WTC11 (cell line): ENCODE results near the gene BICDL2. TPM values are rescaled to one million over a fixed set of nuclear protein-coding genes. Genes with fewer than 3 reads are reported as not detected.

Experiments used
- ATAC-seq: fragments of 200-7000 bp; cut with Tn5 transposase; 2 replicates; pipeline ENCODE4 v1.10.0; 2021; ENCODE audit warnings: mild to moderate bottlenecking, moderate library complexity
- CTCF ChIA-PET: fragments of 300-600 bp; sonication (Branson Sonifier 250); formaldehyde crosslinking; loops from one replicate; lab custom pipeline; 2021; ENCODE audit warnings: antibody characterized with exemption; lab: Charles Lee
- POLR2A ChIA-PET: fragments of 350-600 bp; sonication (Branson Sonifier 250); formaldehyde crosslinking; loops from one replicate; lab custom pipeline; 2021; ENCODE audit warnings: antibody characterized with exemption; lab: Charles Lee
- DNase-seq: peaks from one replicate; pipeline ENCODE4 v3.0.0; 2021; ENCODE audit warnings: low spot score
- H3K27ac Mint-ChIP-seq: 2 replicates; pipeline ENCODE4 v1.8.0; 2021; ENCODE audit warnings: mixed read lengths
- H3K27me3 Mint-ChIP-seq: 2 replicates; pipeline ENCODE4 v1.8.0; 2021; ENCODE audit warnings: low read depth, mild to moderate bottlenecking, moderate library complexity, mixed read lengths
- H3K36me3 Mint-ChIP-seq: 2 replicates; pipeline ENCODE4 v1.8.0; 2021; ENCODE audit warnings: mixed read lengths
- H3K4me1 Mint-ChIP-seq: 2 replicates; pipeline ENCODE4 v1.8.0; 2022; ENCODE audit warnings: mixed read lengths
- H3K4me3 Mint-ChIP-seq: 2 replicates; pipeline ENCODE4 v1.8.0; 2021; ENCODE audit warnings: mild to moderate bottlenecking, moderate library complexity, mixed read lengths
- H3K9me3 Mint-ChIP-seq: 2 replicates; pipeline ENCODE4 v1.8.0; 2021; ENCODE audit warnings: mixed read lengths
- ATF1 ChIP-seq: sonication (generic); formaldehyde crosslinking; IDR thresholded peaks from 2 replicates; pipeline ENCODE4 v1.8.1; 2023; ENCODE audit warnings: mild to moderate bottlenecking, moderate library complexity, missing genetic modification reagents
- ATF3 ChIP-seq: sonication (generic); formaldehyde crosslinking; conservative IDR thresholded peaks from 2 replicates; pipeline ENCODE4 v1.8.1; 2022; ENCODE audit warnings: mild to moderate bottlenecking, missing genetic modification reagents
- CREM ChIP-seq: sonication (generic); formaldehyde crosslinking; IDR thresholded peaks from 2 replicates; pipeline ENCODE4 v1.8.1; 2022; ENCODE audit warnings: mild to moderate bottlenecking, missing genetic modification reagents, moderate library complexity
- ELF4 ChIP-seq: sonication (generic); formaldehyde crosslinking; IDR thresholded peaks from 2 replicates; pipeline ENCODE4 v1.8.1; 2022; ENCODE audit warnings: low read depth, mild to moderate bottlenecking, moderate library complexity, missing genetic modification reagents
- ETV6 ChIP-seq: sonication (generic); formaldehyde crosslinking; IDR thresholded peaks from 2 replicates; pipeline ENCODE4 v1.8.1; 2022; ENCODE audit warnings: mild to moderate bottlenecking, missing genetic modification reagents
- KAT7 ChIP-seq: sonication (generic); formaldehyde crosslinking; IDR thresholded peaks from 2 replicates; pipeline ENCODE4 v1.8.1; 2023; ENCODE audit warnings: missing genetic modification reagents, mild to moderate bottlenecking, borderline replicate concordance
- MYBL2 ChIP-seq: sonication (generic); formaldehyde crosslinking; IDR thresholded peaks from 2 replicates; pipeline ENCODE4 v1.8.1; 2023; ENCODE audit warnings: mild to moderate bottlenecking, moderate library complexity, missing genetic modification reagents
- OVOL2 ChIP-seq: fragments of 250-450 bp; sonication (Bioruptor Pico); IDR thresholded peaks from 2 replicates; pipeline ENCODE4 v1.9.0; 2021; ENCODE audit warnings: mild to moderate bottlenecking, borderline replicate concordance
- TCF7 ChIP-seq: sonication (generic); formaldehyde crosslinking; IDR thresholded peaks from 2 replicates; pipeline ENCODE4 v1.8.0; 2022; ENCODE audit warnings: mild to moderate bottlenecking, low read depth, missing genetic modification reagents, moderate library complexity
- ZNF416 ChIP-seq: fragments of 250-450 bp; sonication (Bioruptor Pico); IDR thresholded peaks from 2 replicates; pipeline ENCODE4 v1.9.0; 2021; ENCODE audit warnings: mild to moderate bottlenecking, inconsistent platforms
- ZNF423 ChIP-seq: fragments of 250-450 bp; sonication (Bioruptor Pico); IDR thresholded peaks from 2 replicates; pipeline ENCODE4 v2.1.2; 2022; ENCODE audit warnings: mild to moderate bottlenecking, moderate library complexity
- total RNA-seq: library from RNA; stranded (reverse); gene quantifications from 3 replicates; pipeline ENCODE4 v1.2.3, GENCODE V29; 2021
- TF ChIP-seq, protein P1 (sequence below): fragments of 250-450 bp; sonication (Bioruptor Pico); IDR thresholded peaks from 2 replicates; pipeline ENCODE4 v1.9.0; 2021; ENCODE audit warnings: mild to moderate bottlenecking, borderline replicate concordance
- TF ChIP-seq, protein P2 (sequence below): sonication (generic); formaldehyde crosslinking; IDR thresholded peaks from 2 replicates; pipeline ENCODE4 v1.8.0; 2023; ENCODE audit warnings: missing genetic modification reagents
- TF ChIP-seq, protein P3 (sequence below): sonication (generic); formaldehyde crosslinking; IDR thresholded peaks from 2 replicates; pipeline ENCODE4 v1.8.1; 2022; ENCODE audit warnings: missing genetic modification reagents, borderline replicate concordance
- TF ChIP-seq, protein P4 (sequence below): fragments of 250-450 bp; sonication (Bioruptor Pico); conservative IDR thresholded peaks from 2 replicates; pipeline ENCODE4 v1.9.0; 2021; ENCODE audit warnings: mild to moderate bottlenecking
- TF ChIP-seq, protein P5 (sequence below): sonication (generic); formaldehyde crosslinking; IDR thresholded peaks from 2 replicates; pipeline ENCODE4 v1.8.1; 2023; ENCODE audit warnings: mild to moderate bottlenecking, missing genetic modification reagents, moderate library complexity
- TF ChIP-seq, protein P6 (sequence below): fragments of 250-450 bp; sonication (Bioruptor Pico); IDR thresholded peaks from 2 replicates; pipeline ENCODE4 v1.8.0; 2021; ENCODE audit warnings: mild to moderate bottlenecking

Gene BICDL2
- total RNA-seq, 1 experiment from 2014 or later, result 28.2 TPM

DNA sequence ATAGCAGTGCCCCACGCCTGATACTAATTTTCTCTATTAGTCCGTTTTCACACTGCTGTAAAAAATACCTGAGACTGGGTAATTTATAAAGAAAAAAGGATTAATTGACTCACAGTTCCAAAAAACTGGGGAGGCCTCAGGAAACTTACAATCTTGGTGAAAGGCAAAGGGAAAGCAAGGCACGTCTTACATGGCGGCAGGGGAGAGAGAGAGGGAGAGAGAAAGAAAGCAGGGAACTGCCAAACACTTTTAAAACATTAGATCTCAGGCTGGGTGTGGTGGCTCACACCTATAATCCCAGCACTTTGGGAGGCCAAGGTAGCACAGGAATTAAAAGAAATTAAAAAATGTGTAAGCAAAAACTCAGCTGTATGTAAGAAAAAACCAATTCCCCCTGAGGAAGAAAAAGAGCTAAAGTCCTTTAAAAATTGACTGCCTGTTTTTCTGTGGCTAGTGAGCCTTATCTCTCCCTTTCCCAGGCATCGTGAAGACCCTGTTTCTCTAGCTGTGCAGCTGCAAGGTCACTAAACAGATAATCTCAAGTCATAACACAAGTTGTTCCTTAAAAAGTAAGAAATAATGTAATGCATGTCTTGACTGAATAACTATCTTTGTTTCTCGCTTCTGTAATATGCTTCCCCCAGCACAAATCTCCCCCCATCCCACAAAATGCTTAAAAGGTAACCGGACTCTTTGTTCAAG is 48.4 kb upstream of the BICDL2 start (continued):
- TF ChIP-seq, protein P1, sequence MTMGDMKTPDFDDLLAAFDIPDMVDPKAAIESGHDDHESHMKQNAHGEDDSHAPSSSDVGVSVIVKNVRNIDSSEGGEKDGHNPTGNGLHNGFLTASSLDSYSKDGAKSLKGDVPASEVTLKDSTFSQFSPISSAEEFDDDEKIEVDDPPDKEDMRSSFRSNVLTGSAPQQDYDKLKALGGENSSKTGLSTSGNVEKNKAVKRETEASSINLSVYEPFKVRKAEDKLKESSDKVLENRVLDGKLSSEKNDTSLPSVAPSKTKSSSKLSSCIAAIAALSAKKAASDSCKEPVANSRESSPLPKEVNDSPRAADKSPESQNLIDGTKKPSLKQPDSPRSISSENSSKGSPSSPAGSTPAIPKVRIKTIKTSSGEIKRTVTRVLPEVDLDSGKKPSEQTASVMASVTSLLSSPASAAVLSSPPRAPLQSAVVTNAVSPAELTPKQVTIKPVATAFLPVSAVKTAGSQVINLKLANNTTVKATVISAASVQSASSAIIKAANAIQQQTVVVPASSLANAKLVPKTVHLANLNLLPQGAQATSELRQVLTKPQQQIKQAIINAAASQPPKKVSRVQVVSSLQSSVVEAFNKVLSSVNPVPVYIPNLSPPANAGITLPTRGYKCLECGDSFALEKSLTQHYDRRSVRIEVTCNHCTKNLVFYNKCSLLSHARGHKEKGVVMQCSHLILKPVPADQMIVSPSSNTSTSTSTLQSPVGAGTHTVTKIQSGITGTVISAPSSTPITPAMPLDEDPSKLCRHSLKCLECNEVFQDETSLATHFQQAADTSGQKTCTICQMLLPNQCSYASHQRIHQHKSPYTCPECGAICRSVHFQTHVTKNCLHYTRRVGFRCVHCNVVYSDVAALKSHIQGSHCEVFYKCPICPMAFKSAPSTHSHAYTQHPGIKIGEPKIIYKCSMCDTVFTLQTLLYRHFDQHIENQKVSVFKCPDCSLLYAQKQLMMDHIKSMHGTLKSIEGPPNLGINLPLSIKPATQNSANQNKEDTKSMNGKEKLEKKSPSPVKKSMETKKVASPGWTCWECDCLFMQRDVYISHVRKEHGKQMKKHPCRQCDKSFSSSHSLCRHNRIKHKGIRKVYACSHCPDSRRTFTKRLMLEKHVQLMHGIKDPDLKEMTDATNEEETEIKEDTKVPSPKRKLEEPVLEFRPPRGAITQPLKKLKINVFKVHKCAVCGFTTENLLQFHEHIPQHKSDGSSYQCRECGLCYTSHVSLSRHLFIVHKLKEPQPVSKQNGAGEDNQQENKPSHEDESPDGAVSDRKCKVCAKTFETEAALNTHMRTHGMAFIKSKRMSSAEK (CRISPR knock-in tag), result no peak
- TF ChIP-seq, protein P2, sequence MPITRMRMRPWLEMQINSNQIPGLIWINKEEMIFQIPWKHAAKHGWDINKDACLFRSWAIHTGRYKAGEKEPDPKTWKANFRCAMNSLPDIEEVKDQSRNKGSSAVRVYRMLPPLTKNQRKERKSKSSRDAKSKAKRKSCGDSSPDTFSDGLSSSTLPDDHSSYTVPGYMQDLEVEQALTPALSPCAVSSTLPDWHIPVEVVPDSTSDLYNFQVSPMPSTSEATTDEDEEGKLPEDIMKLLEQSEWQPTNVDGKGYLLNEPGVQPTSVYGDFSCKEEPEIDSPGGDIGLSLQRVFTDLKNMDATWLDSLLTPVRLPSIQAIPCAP (CRISPR knock-in tag), result no peak
- TF ChIP-seq KAT7 (no peak), CREM (CRISPR knock-in tag) (no peak)
- TF ChIP-seq, all 79 proteins: peak for 0

DNA sequence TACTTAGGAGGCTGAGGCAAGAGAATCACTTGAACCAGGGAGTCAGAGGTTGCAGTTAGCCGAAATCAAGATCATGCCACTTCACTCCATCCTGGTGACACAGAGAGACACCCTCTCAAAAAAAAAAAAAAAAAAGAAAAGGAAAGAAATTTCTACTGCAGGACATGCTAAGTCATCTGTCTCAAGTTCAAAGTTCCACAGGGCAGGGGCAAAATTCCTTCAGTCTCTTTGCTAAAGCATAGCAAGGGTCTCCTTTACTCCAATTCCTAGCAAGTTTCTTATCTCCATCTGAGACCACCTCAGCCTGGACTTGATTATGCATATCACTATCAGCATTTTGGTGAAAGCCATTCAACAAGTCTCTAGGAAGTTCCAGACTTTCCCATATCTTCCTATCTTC is 47.7 kb upstream of the BICDL2 start:
- Mint-ChIP-seq H3K27ac (no peak overlapping the region), H3K27me3 (no peaks in the 10 kb centered on the region), H3K9me3 (peaks cover 5% of the 10 kb centered on the region; the same call in 1 of the 2 replicates), H3K4me1 (peaks cover 30% of the 10 kb centered on the region), H3K36me3 (peaks cover 14% of the 10 kb centered on the region), H3K4me3 (no peak overlapping the region)
- POLR2A ChIA-PET, result no interaction called here
- CTCF ChIA-PET, result interaction anchor here (0.9 to 1.1 kb wide), 4 partner anchors 11 to 90 kb away, joined by 3 to 4 read pairs (median 4); no protein-coding TSS in a partner anchor
- ATAC-seq, result no peak
- DNase-seq, result no peak
- TF ChIP-seq, protein P1 (CRISPR knock-in tag), result no peak
- no peak for TF ChIP-seq ATF1 (CRISPR knock-in tag)
- no peak for TF ChIP-seq TCF7 (CRISPR knock-in tag)
- no peak for TF ChIP-seq ETV6 (CRISPR knock-in tag)
- TF ChIP-seq, protein P3, sequence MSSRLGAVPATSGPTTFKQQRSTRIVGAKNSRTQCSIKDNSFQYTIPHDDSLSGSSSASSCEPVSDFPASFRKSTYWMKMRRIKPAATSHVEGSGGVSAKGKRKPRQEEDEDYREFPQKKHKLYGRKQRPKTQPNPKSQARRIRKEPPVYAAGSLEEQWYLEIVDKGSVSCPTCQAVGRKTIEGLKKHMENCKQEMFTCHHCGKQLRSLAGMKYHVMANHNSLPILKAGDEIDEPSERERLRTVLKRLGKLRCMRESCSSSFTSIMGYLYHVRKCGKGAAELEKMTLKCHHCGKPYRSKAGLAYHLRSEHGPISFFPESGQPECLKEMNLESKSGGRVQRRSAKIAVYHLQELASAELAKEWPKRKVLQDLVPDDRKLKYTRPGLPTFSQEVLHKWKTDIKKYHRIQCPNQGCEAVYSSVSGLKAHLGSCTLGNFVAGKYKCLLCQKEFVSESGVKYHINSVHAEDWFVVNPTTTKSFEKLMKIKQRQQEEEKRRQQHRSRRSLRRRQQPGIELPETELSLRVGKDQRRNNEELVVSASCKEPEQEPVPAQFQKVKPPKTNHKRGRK (CRISPR knock-in tag), result no peak
- TF ChIP-seq, protein P4, sequence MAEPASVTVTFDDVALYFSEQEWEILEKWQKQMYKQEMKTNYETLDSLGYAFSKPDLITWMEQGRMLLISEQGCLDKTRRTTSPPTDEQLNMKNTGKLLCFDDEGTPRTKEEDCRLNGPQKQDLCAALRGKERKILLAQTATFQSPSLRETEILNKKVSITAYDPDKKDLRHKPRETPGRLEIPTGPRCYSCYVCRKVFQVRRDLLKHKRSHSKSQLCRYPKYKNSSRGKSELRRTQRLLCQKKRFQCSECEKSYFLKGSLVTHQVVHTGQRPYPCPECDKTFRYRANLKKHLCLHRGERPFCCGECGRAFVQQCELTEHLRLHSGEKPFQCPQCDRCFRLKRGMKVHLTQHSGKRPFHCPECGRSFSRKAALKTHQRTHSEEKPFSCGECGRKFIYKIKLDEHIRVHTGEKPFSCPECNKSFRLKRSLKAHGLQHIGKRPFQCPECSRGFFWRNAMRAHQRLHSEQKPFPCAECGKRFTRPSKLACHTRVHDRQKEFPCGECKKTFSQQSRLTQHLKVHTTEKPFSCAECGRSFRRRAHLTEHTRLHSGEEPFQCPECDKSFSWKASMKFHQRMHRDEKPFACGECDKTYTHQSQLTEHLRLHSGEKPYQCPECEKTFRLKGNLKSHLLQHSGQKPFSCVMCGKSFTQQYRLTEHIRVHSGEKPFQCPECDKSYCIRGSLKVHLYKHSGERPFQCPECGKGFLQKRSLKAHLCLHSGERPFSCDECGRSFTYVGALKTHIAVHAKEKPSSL, result no peak
- TF ChIP-seq ZNF423 (CRISPR knock-in tag), result no peak
- no peak for TF ChIP-seq ATF3 (CRISPR knock-in tag)
- no peak for TF ChIP-seq ZNF416 (CRISPR knock-in tag)
- no peak for TF ChIP-seq OVOL2 (CRISPR knock-in tag)
- TF ChIP-seq MYBL2 (CRISPR knock-in tag), result no peak
- TF ChIP-seq, protein P5, sequence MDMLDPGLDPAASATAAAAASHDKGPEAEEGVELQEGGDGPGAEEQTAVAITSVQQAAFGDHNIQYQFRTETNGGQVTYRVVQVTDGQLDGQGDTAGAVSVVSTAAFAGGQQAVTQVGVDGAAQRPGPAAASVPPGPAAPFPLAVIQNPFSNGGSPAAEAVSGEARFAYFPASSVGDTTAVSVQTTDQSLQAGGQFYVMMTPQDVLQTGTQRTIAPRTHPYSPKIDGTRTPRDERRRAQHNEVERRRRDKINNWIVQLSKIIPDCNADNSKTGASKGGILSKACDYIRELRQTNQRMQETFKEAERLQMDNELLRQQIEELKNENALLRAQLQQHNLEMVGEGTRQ (CRISPR knock-in tag), result no peak
- no peak for TF ChIP-seq ELF4 (CRISPR knock-in tag)
- TF ChIP-seq, protein P6, sequence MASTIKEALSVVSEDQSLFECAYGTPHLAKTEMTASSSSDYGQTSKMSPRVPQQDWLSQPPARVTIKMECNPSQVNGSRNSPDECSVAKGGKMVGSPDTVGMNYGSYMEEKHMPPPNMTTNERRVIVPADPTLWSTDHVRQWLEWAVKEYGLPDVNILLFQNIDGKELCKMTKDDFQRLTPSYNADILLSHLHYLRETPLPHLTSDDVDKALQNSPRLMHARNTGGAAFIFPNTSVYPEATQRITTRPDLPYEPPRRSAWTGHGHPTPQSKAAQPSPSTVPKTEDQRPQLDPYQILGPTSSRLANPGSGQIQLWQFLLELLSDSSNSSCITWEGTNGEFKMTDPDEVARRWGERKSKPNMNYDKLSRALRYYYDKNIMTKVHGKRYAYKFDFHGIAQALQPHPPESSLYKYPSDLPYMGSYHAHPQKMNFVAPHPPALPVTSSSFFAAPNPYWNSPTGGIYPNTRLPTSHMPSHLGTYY, result no peak
